ACC112 (cell line): Measurements from ENCODE around the gene PRKCG.
A peak's percentile ranks its signal among the peaks of the same experiment; 100 is the strongest.

ENCODE experiments used
- H2AFZ ChIP-seq: fragments of 200-600 bp; sonication (generic); one replicate; pipeline ENCODE4 v1.6.0; 2017; ENCODE audit warnings: antibody characterized with exemption, low read length; ENCODE audit not compliant: unreplicated experiment
- H3K27ac ChIP-seq: fragments of 200-600 bp; sonication (generic); 2 replicates; pipeline ENCODE4 v1.5.1; 2014; ENCODE audit warnings: low read depth, mild to moderate bottlenecking, antibody characterized with exemption, low read length, moderate library complexity
- H3K27me3 ChIP-seq: fragments of 200-600 bp; sonication (generic); 2 replicates; pipeline ENCODE4 v1.6.1; 2014; ENCODE audit warnings: mild to moderate bottlenecking, antibody characterized with exemption, low read length, moderate library complexity, mixed read lengths; ENCODE audit not compliant: insufficient read depth
- H3K36me3 ChIP-seq: fragments of 200-600 bp; sonication (generic); 2 replicates; pipeline ENCODE4 v1.6.1; 2016; ENCODE audit warnings: mild to moderate bottlenecking, antibody characterized with exemption, low read length, moderate library complexity, mixed read lengths; ENCODE audit not compliant: insufficient read depth
- H3K4me1 ChIP-seq: fragments of 200-600 bp; sonication (generic); one replicate; pipeline ENCODE4 v1.6.1; 2016; ENCODE audit warnings: low read length, mixed read lengths; ENCODE audit not compliant: insufficient read depth, unreplicated experiment, control insufficient read depth
- H3K4me3 ChIP-seq: fragments of 200-600 bp; sonication (generic); 2 replicates; pipeline ENCODE4 v1.5.1; 2014; ENCODE audit warnings: mild to moderate bottlenecking, low read depth, low read length
- H3K79me2 ChIP-seq: fragments of 200-600 bp; sonication (generic); one replicate; pipeline ENCODE4 v1.6.0; 2016; ENCODE audit warnings: low read length; ENCODE audit not compliant: control insufficient read depth, unreplicated experiment, insufficient read depth

PRKCG gene

GRCh38 chr19:53873773-53874605, 8.0 kb upstream of the PRKCG start:
- peaks cover under 1% of the 10 kb centered on the region for H3K79me2 ChIP-seq
- H3K4me1 ChIP-seq = no peaks in the 10 kb centered on the region
- H3K4me3 ChIP-seq = no peak overlapping the region
- H3K27ac ChIP-seq = no peak overlapping the region
- H3K36me3 ChIP-seq = no peaks in the 10 kb centered on the region; the same call in 1 of the 2 replicates
- no peaks in the 10 kb centered on the region for H3K27me3 ChIP-seq
- no peak overlapping the region for H2AFZ ChIP-seq

- Histone ChIP-seq H3K36me3 (no peaks in the 10 kb centered on the region; the same call in 1 of the 2 replicates), H3K27ac (no peak overlapping the region), H3K79me2 (no peaks in the 10 kb centered on the region), H3K27me3 (no peaks in the 10 kb centered on the region), H3K4me1 (no peaks in the 10 kb centered on the region), H3K4me3 (no peak overlapping the region), H2AFZ (no peak overlapping the region)
Measured at GRCh38 chr19:53874606-53874990, 7.4 kb upstream of the PRKCG start.

- Histone ChIP-seq H3K4me3 (no peak overlapping the region), H3K27me3 (peaks cover 5% of the 10 kb centered on the region; the same call in 1 of the 2 replicates), H3K27ac (no peak overlapping the region), H3K4me1 (no peaks in the 10 kb centered on the region), H2AFZ (no peak overlapping the region), H3K36me3 (no peaks in the 10 kb centered on the region; the same call in 1 of the 2 replicates), H3K79me2 (no peaks in the 10 kb centered on the region)
Measured at GRCh38 chr19:53875602-53876325, 6.2 kb upstream of the PRKCG start.

GRCh38 chr19:53876651-53877224, 5.3 kb upstream of the PRKCG start:
- Histone ChIP-seq H3K36me3 (no peaks in the 10 kb centered on the region; the same call in 1 of the 2 replicates), H3K27ac (no peak overlapping the region), H3K4me1 (no peaks in the 10 kb centered on the region), H3K4me3 (no peak overlapping the region), H3K79me2 (no peaks in the 10 kb centered on the region), H2AFZ (no peak overlapping the region), H3K27me3 (peaks cover 9% of the 10 kb centered on the region; the same call in 1 of the 2 replicates)

GRCh38 chr19:53877361-53877766, 4.6 kb upstream of the PRKCG start:
- H3K27me3 ChIP-seq = peaks cover 15% of the 10 kb centered on the region
- no peaks in the 10 kb centered on the region for H3K4me1 ChIP-seq
- H3K4me3 ChIP-seq = no peak overlapping the region
- H3K36me3 ChIP-seq = no peaks in the 10 kb centered on the region; the same call in 1 of the 2 replicates
- H3K27ac ChIP-seq = no peak overlapping the region
- H3K79me2 ChIP-seq = no peaks in the 10 kb centered on the region
- H2AFZ ChIP-seq = no peak overlapping the region

GRCh38 chr19:53878776-53879139, 3.2 kb upstream of the PRKCG start:
- no peaks in the 10 kb centered on the region; the same call in 1 of the 2 replicates for H3K36me3 ChIP-seq
- H3K79me2 ChIP-seq = no peaks in the 10 kb centered on the region
- no peaks in the 10 kb centered on the region for H3K4me1 ChIP-seq
- peak overlapping the region; percentile 91 for H2AFZ ChIP-seq
- no peak overlapping the region for H3K27ac ChIP-seq
- H3K27me3 ChIP-seq = peaks cover 29% of the 10 kb centered on the region
- H3K4me3 ChIP-seq = peak overlapping the region; percentile 81

GRCh38 chr19:53879140-53880081, 2.6 kb upstream of the PRKCG start:
- H3K4me3 ChIP-seq = peak overlapping the region; percentile 81
- H3K4me1 ChIP-seq = no peaks in the 10 kb centered on the region
- peak overlapping the region; percentile 91 for H2AFZ ChIP-seq
- H3K79me2 ChIP-seq = no peaks in the 10 kb centered on the region
- peaks cover 36% of the 10 kb centered on the region for H3K27me3 ChIP-seq
- H3K36me3 ChIP-seq = no peaks in the 10 kb centered on the region
- H3K27ac ChIP-seq = no peak overlapping the region

- Histone ChIP-seq H2AFZ (no peak overlapping the region), H3K36me3 (no peaks in the 10 kb centered on the region), H3K79me2 (no peaks in the 10 kb centered on the region), H3K4me3 (peak overlapping the region; percentile 66), H3K27ac (no peak overlapping the region), H3K27me3 (peaks cover 41% of the 10 kb centered on the region), H3K4me1 (no peaks in the 10 kb centered on the region)
Measured at GRCh38 chr19:53880711-53881481, 1.1 kb upstream of the PRKCG start.

- H3K36me3 ChIP-seq = no peaks in the 10 kb centered on the region
- no peak overlapping the region for H2AFZ ChIP-seq
- peak overlapping the region; percentile 66 for H3K4me3 ChIP-seq
- no peaks in the 10 kb centered on the region for H3K4me1 ChIP-seq
- no peak overlapping the region for H3K27ac ChIP-seq
- H3K79me2 ChIP-seq = no peaks in the 10 kb centered on the region
- peaks cover 41% of the 10 kb centered on the region for H3K27me3 ChIP-seq
Measured at GRCh38 chr19:53882391-53883050, 524 bp downstream of the PRKCG start.
